ENCODE measurements around the gene RASGRF2. TPM values are rescaled to one million over a fixed set of nuclear protein-coding genes. Genes with fewer than 3 reads are reported as not detected.

RASGRF2 gene
- total and polyA plus RNA-seq, 2 of the 8 experiments (the other 6 are each of a cell fraction or from before 2014, with no cell fraction given): 2.6 to 29.5 TPM

DNA sequence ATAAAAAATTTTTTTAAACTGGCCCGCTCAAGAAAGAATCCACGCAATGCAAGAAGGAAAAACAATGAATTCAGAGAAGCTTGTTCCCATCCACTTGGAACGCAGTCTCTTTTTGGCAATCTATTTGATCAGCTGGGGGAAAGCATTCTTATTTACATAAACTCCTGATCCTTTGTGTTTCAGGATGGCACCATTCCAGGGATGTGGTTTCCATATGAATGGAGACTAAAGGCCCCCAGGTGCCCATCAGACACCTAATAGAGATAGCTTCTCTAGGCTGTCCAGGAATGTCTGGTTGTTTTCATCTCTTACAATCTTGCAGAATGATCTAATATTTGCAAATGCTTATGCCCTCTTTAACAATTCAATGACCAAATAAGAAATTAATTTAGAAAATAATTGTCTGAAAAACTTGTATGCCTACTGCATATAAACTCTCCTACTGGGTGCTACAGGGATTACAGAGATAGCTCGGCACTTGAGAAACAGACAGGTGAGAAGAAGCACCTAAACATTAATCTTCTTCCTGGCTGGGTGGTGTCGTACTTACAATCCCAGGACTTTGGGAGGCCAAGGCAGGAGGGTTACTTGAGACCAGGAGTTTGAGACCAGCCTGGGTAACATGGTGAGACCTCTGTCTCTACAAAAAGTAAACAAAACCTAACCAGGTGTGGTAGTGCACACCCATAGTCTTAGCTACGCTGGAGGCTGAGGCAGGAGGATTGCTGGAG lies 3.0 kb upstream of the RASGRF2 start:
- WGBS, 2 experiments (ENCODE audit: extremely low coverage in 1 of 2, insufficient coverage in 1 of 2, insufficient read length in 1 of 2, insufficient replicate concordance in 2 of 2, low coverage in 1 of 2, low lambda C conversion rate in 2 of 2, missing lambda C conversion rate in 1 of 2): 30% methylated on average over 6 of the region's 6 CpGs; no CpG with 5 or more reads in 1 of the 2 experiments
- peaks cover 14 to 29% (median 22%) of the 10 kb centered on the region in 4 experiments for H3K4me1 ChIP-seq (replicated peaks in 1 of 4; ENCODE audit: control insufficient read depth in 3 of 4, insufficient read depth in 4 of 4, low read length in 3 of 4)
- H2BK12ac ChIP-seq (ENCODE audit: low read depth, low read length): peak overlapping the region; percentile 68; the same call in 1 of the 2 replicates
- no peak overlapping the region for H3K9ac ChIP-seq (replicated peaks in 1 of 4; ENCODE audit: extremely low read depth in 1 of 4, low read depth in 3 of 4, low read length in 3 of 4)
- no peaks in the 10 kb centered on the region for H3K36me3 ChIP-seq (ENCODE audit: control insufficient read depth in 2 of 4, insufficient read depth in 4 of 4, low read length in 3 of 4)
- H2BK120ac ChIP-seq (replicated peaks; ENCODE audit: low read depth, low read length): no peak overlapping the region
- peaks cover 3 to 25% (median 21%) of the 10 kb centered on the region in 4 experiments; a peak in 6 of 7 replicates for H3K27me3 ChIP-seq (replicated peaks in 1 of 4; ENCODE audit: control insufficient read depth in 3 of 4, extremely low read depth in 1 of 4, insufficient read depth in 3 of 4, low read length in 3 of 4)
- H3K79me2 ChIP-seq (ENCODE audit: control insufficient read depth in 1 of 2, insufficient read depth in 2 of 2, low read length in 2 of 2): no peaks in the 10 kb centered on the region
- H3K56ac ChIP-seq (replicated peaks; ENCODE audit: insufficient read length, low read depth, low read length): no peak overlapping the region
- no peak overlapping the region for H3K23ac ChIP-seq (ENCODE audit: insufficient read length)
- H2BK20ac ChIP-seq (ENCODE audit: low read length): peak overlapping the region; percentile 67; the same call in 1 of the 2 replicates
- H4K5ac ChIP-seq (ENCODE audit: insufficient read length, low read depth, low read length): no peak overlapping the region
- no peak overlapping the region for H3K27ac ChIP-seq (ENCODE audit: low read depth, low read length)
- no peak overlapping the region for H3K14ac ChIP-seq (ENCODE audit: insufficient read length)
- FAIRE-seq (no peak), DNase-seq (ENCODE audit: low read depth in 1 of 2, low spot score in 2 of 2) (no peak)
- peak overlapping the region; percentile 76; the same call in 1 of the 2 replicates for H2BK5ac ChIP-seq (ENCODE audit: low read depth, low read length)
- peak overlapping the region; percentile 28 to 44; a peak in 3 of 4 replicates for H3K4me2 ChIP-seq (ENCODE audit: insufficient read depth in 1 of 2, low read depth in 2 of 2, low read length in 2 of 2)
- no peak overlapping the region for H2AK5ac ChIP-seq (ENCODE audit: low read depth, low read length)
- H3K18ac ChIP-seq (ENCODE audit: extremely low read depth, low read length): peak overlapping the region; percentile 40; the same call in 1 of the 2 replicates
- H2BK15ac ChIP-seq (ENCODE audit: low read length): no peak overlapping the region
- H3K4me3 ChIP-seq (ENCODE audit: extremely low read depth in 1 of 4, insufficient read depth in 2 of 4, low read depth in 3 of 4, low read length in 4 of 4): peak overlapping the region in 1 of 4 experiments; percentile 39; a peak in 1 of 8 replicates
- H3K9me3 ChIP-seq (ENCODE audit: insufficient read depth in 2 of 2, low read depth in 1 of 2, low read length in 1 of 2): no peaks in the 10 kb centered on the region
- no peak overlapping the region for H2AFZ ChIP-seq (ENCODE audit: low read length)
- no peaks in the 10 kb centered on the region for H3K79me1 ChIP-seq (ENCODE audit: low read depth, low read length)
- peaks cover 0 to 3% of the 10 kb centered on the region in 2 experiments for H4K20me1 ChIP-seq (replicated peaks in 1 of 2; ENCODE audit: control insufficient read depth in 1 of 2, insufficient read depth in 2 of 2, low read length in 2 of 2)
- ChIA-PET CTCF (ENCODE audit: partially characterized antibody) (interaction anchor here (0.7 to 2.0 kb wide), 9 partner anchors 18 to 296 kb away, joined by 3 to 7 read pairs (median 3); no protein-coding TSS in a partner anchor), POLR2A (ENCODE audit: partially characterized antibody) (interaction anchor here (0.7 to 1.3 kb wide), 6 partner anchors 10 to 170 kb away, joined by 3 read pairs; no protein-coding TSS in a partner anchor)
- H4K8ac ChIP-seq (ENCODE audit: extremely low read depth, insufficient read depth, low read length): no peak overlapping the region
- peak overlapping the region; percentile 13 for H4K91ac ChIP-seq (replicated peaks; ENCODE audit: insufficient read length, low read length)
- no peak overlapping the region for H3K4ac ChIP-seq (replicated peaks; ENCODE audit: insufficient read length, low read depth, low read length)
- H3K23me2 ChIP-seq (ENCODE audit: low read depth, low read length): peaks cover 17% of the 10 kb centered on the region
- TF ChIP-seq SP1 (IDR thresholded peaks at IDR 0.05; ENCODE audit: low read depth, low read length) (0 out of 2 replicates have a peak, but pooled peaks have one; percentile 17), BCL11A (IDR thresholded peaks at IDR 0.05; ENCODE audit: low read depth in 2 of 2, low read length in 2 of 2) (no peak), POU5F1 (IDR thresholded peaks at IDR 0.05; ENCODE audit: low read depth, low read length) (peak; percentile 90), HDAC2 (IDR thresholded peaks at IDR 0.05; ENCODE audit: borderline replicate concordance in 1 of 2, low read depth in 2 of 2, low read length in 2 of 2) (peak in 1 of 2 experiments; percentile 31; a peak in 1 of 4 replicates), BRCA1 (IDR thresholded peaks at IDR 0.05; ENCODE audit: low read depth, low read length) (no peak), CEBPB (IDR thresholded peaks at IDR 0.05; ENCODE audit: low read depth, low read length) (0 out of 2 replicates have a peak, but pooled peaks have one; percentile 8), CHD1 (IDR thresholded peaks at IDR 0.05; ENCODE audit: low read depth, low read length) (no peak), TCF12 (IDR thresholded peaks at IDR 0.05; ENCODE audit: low read depth, low read length) (peak; percentile 87), RFX5 (IDR thresholded peaks at IDR 0.05; ENCODE audit: borderline replicate concordance, low read depth, low read length) (no peak), EP300 (IDR thresholded peaks at IDR 0.05; ENCODE audit: borderline replicate concordance in 1 of 2, low read depth in 2 of 2, low read length in 2 of 2) (0 out of 3 replicates have a peak, but pooled peaks of 1 of the 2 experiments have one; percentile 13), MAFK (IDR thresholded peaks at IDR 0.05; ENCODE audit: low read depth, low read length) (no peak), BACH1 (IDR thresholded peaks at IDR 0.05; ENCODE audit: low read length) (no peak)

Measured in H1 (cell line).